ENCODE measurements around the gene TLX3. TPM values are rescaled to one million over a fixed set of nuclear protein-coding genes. Genes with fewer than 3 reads are reported as not detected.

TLX3 gene
- total and polyA plus RNA-seq, 2 of the 4 experiments (the other 2 are of a cell fraction), result not detected

DNA sequence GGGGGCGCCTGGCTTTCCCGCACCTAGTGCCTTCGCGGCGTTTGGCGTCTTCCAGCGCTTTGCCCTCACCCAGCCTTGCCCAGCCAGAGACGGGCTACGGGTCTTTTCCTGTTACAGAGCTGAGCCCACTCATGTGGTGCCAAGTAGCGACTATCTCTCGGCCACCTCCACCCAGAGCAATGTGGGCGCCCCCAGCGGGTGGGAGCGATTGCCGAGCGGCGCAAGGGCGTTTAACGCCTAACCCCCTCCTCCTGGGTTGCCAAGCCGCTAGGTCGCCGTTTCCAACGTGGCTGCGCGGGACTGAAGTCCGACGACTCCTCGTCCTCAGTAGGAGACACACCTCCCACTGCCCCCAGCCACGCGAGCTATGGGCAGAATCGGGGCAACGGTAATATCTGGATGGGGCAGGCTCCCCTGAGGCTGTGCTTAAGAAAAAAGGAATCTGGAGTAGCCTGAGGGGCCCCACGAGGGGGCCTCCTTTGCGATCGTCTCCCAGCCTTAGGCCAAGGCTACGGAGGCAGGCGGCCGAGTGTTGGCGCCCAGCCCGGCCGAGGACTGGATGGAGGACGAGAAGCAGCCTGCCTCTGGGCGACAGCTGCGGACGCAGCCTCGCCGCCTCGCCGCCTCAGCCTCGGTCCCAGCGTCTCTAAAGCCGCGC lies 5.8 kb downstream of the TLX3 start:
- H4K5ac ChIP-seq (ENCODE audit: low read depth, low read length), result no peak overlapping the region
- H3K9ac ChIP-seq (ENCODE audit: low read depth, low read length), result no peak overlapping the region
- no peak for TF ChIP-seq MXI1 (IDR thresholded peaks at IDR 0.05; ENCODE audit: borderline replicate concordance, low read depth, low read length)
- TF ChIP-seq SMC3 (IDR thresholded peaks at IDR 0.05; ENCODE audit: low read depth, low read length), result no peak
- no peak for TF ChIP-seq USF2 (IDR thresholded peaks at IDR 0.05; ENCODE audit: low read depth, low read length)
- no peak for TF ChIP-seq MAZ (IDR thresholded peaks at IDR 0.05; ENCODE audit: borderline replicate concordance, low read depth, low read length)
- no peak for TF ChIP-seq BHLHE40 (IDR thresholded peaks at IDR 0.05; ENCODE audit: low read depth, low read length)
- no peak for TF ChIP-seq NFE2L2 (IDR thresholded peaks at IDR 0.05; ENCODE audit: low read depth, low read length)
- BruUV-seq (replicated peaks), result no TSS peak
- no peak overlapping the region for H3K27ac ChIP-seq (ENCODE audit: insufficient read depth, low read length)
- peaks cover 5% of the 10 kb centered on the region for H4K20me1 ChIP-seq (ENCODE audit: insufficient read depth, low read length)
- H3K9me1 ChIP-seq (ENCODE audit: insufficient read depth, low read length), result no peaks in the 10 kb centered on the region
- H3K4me2 ChIP-seq (ENCODE audit: low read depth, low read length), result no peak overlapping the region; the same call in 1 of the 2 replicates
- H2BK20ac ChIP-seq (ENCODE audit: low read depth, low read length), result no peak overlapping the region
- DNase-seq (no peak), ATAC-seq (ENCODE audit: low read depth) (no peak)
- no peak overlapping the region for H2BK15ac ChIP-seq (ENCODE audit: low read depth, low read length)
- H4K8ac ChIP-seq (ENCODE audit: low read depth in 2 of 2, low read length in 2 of 2), result no peak overlapping the region
- no peak overlapping the region for H2BK120ac ChIP-seq (ENCODE audit: low read depth, low read length)
- no peak overlapping the region for H4K91ac ChIP-seq (ENCODE audit: insufficient read depth, low read depth, low read length)
- ChIA-PET POLR2A (ENCODE audit: unreplicated experiment) (no interaction called here), CTCF (no interaction called here)
- no peak overlapping the region for H3K18ac ChIP-seq (ENCODE audit: low read depth, low read length)
- WGBS, 2 experiments (ENCODE audit: extremely low coverage in 2 of 2, insufficient read length in 1 of 2), result 4% methylated on average over 16 of the region's 53 CpGs; no CpG with 5 or more reads in 1 of the 2 experiments
- peaks cover 9% of the 10 kb centered on the region; the same call in 1 of the 2 replicates for H3K9me3 ChIP-seq (ENCODE audit: control insufficient read depth, insufficient read depth, low read length)
- intact Hi-C loops (cut with micrococcal nuclease), result no loop called here
- H2AK5ac ChIP-seq (ENCODE audit: low read depth, low read length), result no peak overlapping the region
- in situ Hi-C loops (cut with MboI; ENCODE audit: low sequenced_read_pairs), result no loop called here
- no peak overlapping the region for H3K4ac ChIP-seq (ENCODE audit: low read depth, low read length)
- H3K23ac ChIP-seq (ENCODE audit: low read depth, low read length), result no peak overlapping the region
- H2AFZ ChIP-seq (replicated peaks; ENCODE audit: low read length, poor library complexity), result peak overlapping the region; percentile 57
- no peaks in the 10 kb centered on the region for H3K36me3 ChIP-seq (ENCODE audit: control insufficient read depth, insufficient read depth, low read length)
- no peak overlapping the region for H3K4me3 ChIP-seq (ENCODE audit: insufficient read depth, low read depth, low read length)
- no peak overlapping the region for H3K56ac ChIP-seq (ENCODE audit: extremely low read depth, insufficient read depth, low read length)
- H3K27me3 ChIP-seq (ENCODE audit: control insufficient read depth, insufficient read depth, low read length), result peaks cover 97% of the 10 kb centered on the region
- no peaks in the 10 kb centered on the region for H3K79me1 ChIP-seq (ENCODE audit: low read depth in 1 of 2, low read length in 2 of 2)
- no peak overlapping the region for H3K14ac ChIP-seq (replicated peaks; ENCODE audit: low read depth, low read length)
- dilution Hi-C loops (cut with HindIII; ENCODE audit: low sequenced_read_pairs, unreplicated experiment), result no loop called here
- H3K4me1 ChIP-seq (ENCODE audit: control insufficient read depth, insufficient read depth, low read length), result peaks cover 3% of the 10 kb centered on the region; the same call in 1 of the 2 replicates
- H2AK9ac ChIP-seq (replicated peaks; ENCODE audit: low read depth, low read length, poor library complexity), result no peak overlapping the region
- no peak overlapping the region for H2BK5ac ChIP-seq (ENCODE audit: low read depth, low read length, poor library complexity, severe bottlenecking)
